Neural crest cell (in vitro differentiated cells): ENCODE measurements around the gene SAXO2. TPM values are rescaled to one million over a fixed set of nuclear protein-coding genes. Genes with fewer than 3 reads are reported as not detected.

Experiments used
- DNase-seq: peaks from one replicate; pipeline ENCODE4 v3.0.0; 2021; ENCODE audit warnings: low read depth, mixed read lengths, low spot score
- H3K27ac Mint-ChIP-seq: one replicate; pipeline ENCODE4 v1.8.0; 2021; ENCODE audit warnings: mild to moderate bottlenecking, mixed read lengths; ENCODE audit not compliant: unreplicated experiment
- H3K27me3 Mint-ChIP-seq: 2 replicates; pipeline ENCODE4 v1.8.0; 2021; ENCODE audit warnings: low read depth, mild to moderate bottlenecking, mixed read lengths
- H3K36me3 Mint-ChIP-seq: 2 replicates; pipeline ENCODE4 v1.8.0; 2021; ENCODE audit warnings: low read depth, mild to moderate bottlenecking, mixed read lengths
- H3K4me1 Mint-ChIP-seq: 2 replicates; pipeline ENCODE4 v1.8.0; 2021; ENCODE audit warnings: mixed read lengths
- H3K4me3 Mint-ChIP-seq: one replicate; pipeline ENCODE4 v1.8.0; 2021; ENCODE audit warnings: mild to moderate bottlenecking, mixed read lengths
- H3K9me3 Mint-ChIP-seq: 2 replicates; pipeline ENCODE4 v1.8.0; 2021; ENCODE audit warnings: mixed read lengths
- total RNA-seq: library from RNA; stranded (reverse); gene quantifications from 2 replicates; pipeline ENCODE4 v1.2.1, GENCODE V29; 2021
- TF ChIP-seq, protein P1 (sequence below): fragments of 200-600 bp; sonication (generic); conservative IDR thresholded peaks from 2 replicates; pipeline ENCODE4 v1.5.0; 2021; ENCODE audit warnings: antibody characterized with exemption, mild to moderate bottlenecking

Gene SAXO2
- total RNA-seq, 1 donor from 2014 or later: 3.9 TPM

DNA sequence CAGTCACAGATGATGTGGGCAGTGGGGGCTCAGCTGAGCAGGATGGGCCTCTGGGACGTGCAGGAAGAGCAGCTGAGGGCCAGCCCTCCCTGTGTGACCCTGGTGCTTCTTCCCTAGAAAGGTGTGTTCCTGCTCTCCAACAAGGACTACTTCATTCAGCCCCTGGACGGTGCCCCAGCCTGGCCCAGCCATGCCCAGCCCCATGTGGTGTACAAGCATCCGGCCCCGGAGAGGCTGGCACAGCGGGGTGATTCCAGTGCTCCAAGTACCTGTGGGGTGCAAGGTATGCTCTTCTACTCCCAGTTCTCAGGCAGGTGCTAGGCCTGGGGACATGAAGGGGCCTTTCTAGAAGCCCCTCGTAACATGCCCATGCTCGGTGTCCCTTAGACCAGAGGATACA is 38.3 kb downstream of the SAXO2 start:
- Mint-ChIP-seq H3K9me3 (no peaks in the 10 kb centered on the region), H3K36me3 (no peaks in the 10 kb centered on the region), H3K27me3 (no peaks in the 10 kb centered on the region), H3K4me3 (no peak overlapping the region), H3K27ac (no peak overlapping the region), H3K4me1 (peaks cover 6% of the 10 kb centered on the region)
- DNase-seq: no peak
- TF ChIP-seq, protein P1, sequence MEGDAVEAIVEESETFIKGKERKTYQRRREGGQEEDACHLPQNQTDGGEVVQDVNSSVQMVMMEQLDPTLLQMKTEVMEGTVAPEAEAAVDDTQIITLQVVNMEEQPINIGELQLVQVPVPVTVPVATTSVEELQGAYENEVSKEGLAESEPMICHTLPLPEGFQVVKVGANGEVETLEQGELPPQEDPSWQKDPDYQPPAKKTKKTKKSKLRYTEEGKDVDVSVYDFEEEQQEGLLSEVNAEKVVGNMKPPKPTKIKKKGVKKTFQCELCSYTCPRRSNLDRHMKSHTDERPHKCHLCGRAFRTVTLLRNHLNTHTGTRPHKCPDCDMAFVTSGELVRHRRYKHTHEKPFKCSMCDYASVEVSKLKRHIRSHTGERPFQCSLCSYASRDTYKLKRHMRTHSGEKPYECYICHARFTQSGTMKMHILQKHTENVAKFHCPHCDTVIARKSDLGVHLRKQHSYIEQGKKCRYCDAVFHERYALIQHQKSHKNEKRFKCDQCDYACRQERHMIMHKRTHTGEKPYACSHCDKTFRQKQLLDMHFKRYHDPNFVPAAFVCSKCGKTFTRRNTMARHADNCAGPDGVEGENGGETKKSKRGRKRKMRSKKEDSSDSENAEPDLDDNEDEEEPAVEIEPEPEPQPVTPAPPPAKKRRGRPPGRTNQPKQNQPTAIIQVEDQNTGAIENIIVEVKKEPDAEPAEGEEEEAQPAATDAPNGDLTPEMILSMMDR: no peak

DNA sequence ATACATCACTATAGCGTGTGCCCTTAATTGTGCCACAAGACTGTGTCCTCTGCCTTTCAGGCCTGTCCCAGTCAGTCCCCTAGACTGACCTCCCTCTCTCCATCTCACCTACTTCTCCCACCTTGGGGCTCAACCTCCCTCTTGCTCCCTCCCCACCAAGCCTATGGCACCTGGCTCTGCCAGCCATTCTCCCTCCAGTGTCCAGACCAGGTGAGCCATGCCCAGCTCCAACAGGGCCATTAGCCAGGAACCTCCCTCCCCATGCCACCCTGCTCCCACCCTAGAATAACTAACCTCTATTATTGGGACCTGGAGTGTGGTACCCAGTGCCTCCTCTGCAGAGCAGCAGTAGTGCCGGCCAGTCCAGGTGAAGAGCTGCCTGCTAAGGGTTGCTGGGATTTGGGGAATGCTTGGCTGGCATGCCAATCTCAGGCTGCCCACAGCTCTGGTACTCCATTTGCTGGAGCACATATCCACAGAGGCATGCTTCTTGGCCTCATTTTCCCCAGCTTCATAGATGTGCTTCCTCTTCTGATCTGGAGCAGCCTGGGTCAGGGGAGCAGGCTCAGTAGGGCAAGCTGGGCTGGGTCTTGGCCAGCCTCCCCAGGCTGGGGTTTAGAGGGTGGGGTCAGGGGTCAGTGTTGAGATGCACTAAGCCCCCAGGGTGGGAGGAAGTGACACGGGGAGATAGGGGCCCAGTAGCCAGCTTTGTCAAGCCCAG is 38.8 kb downstream of the SAXO2 start:
- TF ChIP-seq, protein P1: no peak
- DNase-seq: no peak
- no peak overlapping the region for H3K27ac Mint-ChIP-seq
- H3K4me1 Mint-ChIP-seq: peaks cover 6% of the 10 kb centered on the region
- no peaks in the 10 kb centered on the region for H3K9me3 Mint-ChIP-seq
- H3K4me3 Mint-ChIP-seq: no peak overlapping the region
- no peaks in the 10 kb centered on the region for H3K27me3 Mint-ChIP-seq
- H3K36me3 Mint-ChIP-seq: no peaks in the 10 kb centered on the region

DNA sequence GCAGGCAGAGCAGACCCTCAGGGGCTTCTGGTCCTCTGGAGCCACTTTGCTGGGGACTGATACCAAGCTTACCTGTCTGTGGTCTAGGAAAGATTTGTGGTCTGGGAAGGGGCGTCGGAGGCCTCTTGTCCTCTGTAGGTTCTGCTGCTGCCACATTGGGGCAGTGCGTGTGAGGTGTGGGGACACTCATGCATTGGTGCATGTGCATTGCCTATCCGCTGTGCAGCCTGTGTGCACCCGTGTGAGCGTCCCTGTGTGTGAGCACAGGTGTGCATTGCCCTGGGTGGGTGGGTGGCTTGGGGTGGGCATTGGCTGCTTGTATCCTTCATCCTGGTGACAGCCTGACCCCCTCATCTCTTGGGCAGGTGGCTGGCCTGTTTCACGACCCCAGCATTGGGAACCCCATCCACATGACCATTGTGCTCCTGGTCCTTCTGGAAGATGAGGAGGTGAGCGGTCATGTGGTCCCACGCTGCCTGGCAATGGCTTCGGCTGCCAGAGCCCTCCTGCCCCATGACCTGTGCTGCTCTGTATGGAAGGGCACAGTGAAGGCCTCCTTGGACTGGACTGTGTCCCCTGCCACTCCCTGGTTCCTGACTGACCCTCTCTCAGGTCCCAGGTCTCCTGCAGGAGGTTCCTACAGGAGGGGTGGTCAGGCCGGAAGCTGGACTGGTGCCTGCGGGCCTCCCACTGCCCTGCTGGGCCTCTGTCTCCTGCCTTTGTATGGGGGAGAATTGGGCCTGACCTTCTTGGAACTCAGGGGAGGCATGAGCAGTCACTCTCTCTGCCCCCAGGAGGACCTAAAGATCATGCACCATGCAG is 41.5 kb downstream of the SAXO2 start:
- DNase-seq: no peak
- no peaks in the 10 kb centered on the region for H3K9me3 Mint-ChIP-seq
- H3K4me1 Mint-ChIP-seq: peaks cover 6% of the 10 kb centered on the region
- no peaks in the 10 kb centered on the region for H3K27me3 Mint-ChIP-seq
- H3K27ac Mint-ChIP-seq: no peak overlapping the region
- no peak overlapping the region for H3K4me3 Mint-ChIP-seq
- TF ChIP-seq, protein P1: no peak
- no peaks in the 10 kb centered on the region for H3K36me3 Mint-ChIP-seq

DNA sequence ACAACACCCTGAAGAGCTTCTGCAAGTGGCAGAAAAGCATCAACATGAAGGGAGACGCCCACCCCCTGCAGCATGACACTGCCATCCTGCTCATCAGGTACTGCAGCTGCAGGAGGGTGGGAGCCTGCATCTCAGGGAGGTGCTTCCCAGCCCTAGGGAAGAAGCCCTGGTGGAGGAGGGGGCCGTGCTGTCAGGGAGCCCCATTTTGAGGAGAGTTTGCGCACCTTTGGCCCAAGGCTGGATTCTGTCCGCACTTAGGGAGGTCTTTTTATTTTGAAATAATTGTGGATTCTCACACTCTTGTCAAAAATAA is 42.1 kb downstream of the SAXO2 start:
- H3K4me1 Mint-ChIP-seq: peaks cover 6% of the 10 kb centered on the region
- H3K36me3 Mint-ChIP-seq: no peaks in the 10 kb centered on the region
- H3K4me3 Mint-ChIP-seq: no peak overlapping the region
- no peaks in the 10 kb centered on the region for H3K9me3 Mint-ChIP-seq
- no peaks in the 10 kb centered on the region for H3K27me3 Mint-ChIP-seq
- TF ChIP-seq, protein P1: no peak
- H3K27ac Mint-ChIP-seq: no peak overlapping the region
- DNase-seq: no peak

DNA sequence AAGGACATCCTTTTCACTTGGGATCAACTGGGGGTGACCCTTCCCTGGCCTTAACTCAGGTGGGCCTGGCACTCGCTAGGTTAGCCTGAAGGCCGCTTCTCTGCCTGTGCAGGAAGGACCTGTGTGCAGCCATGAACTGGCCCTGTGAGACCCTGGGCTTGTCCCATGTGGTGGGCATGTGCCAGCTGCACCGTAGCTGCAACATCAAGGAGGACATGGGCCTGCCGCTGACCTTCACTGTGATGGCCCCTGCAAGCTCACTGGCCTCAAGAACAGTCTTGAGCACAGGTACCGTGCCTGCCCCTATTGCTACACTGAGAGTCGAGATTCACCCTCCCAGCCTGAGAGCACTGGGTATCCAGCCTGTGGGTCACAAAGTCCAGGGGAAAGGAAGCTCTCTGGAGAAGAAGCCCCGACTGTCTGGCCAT is 43.0 kb downstream of the SAXO2 start:
- no peak for DNase-seq
- peaks cover 4% of the 10 kb centered on the region for H3K27me3 Mint-ChIP-seq
- no peak overlapping the region for H3K4me3 Mint-ChIP-seq
- H3K4me1 Mint-ChIP-seq: peaks cover 6% of the 10 kb centered on the region
- no peak overlapping the region for H3K27ac Mint-ChIP-seq
- peaks cover 3% of the 10 kb centered on the region for H3K9me3 Mint-ChIP-seq
- TF ChIP-seq, protein P1: no peak
- H3K36me3 Mint-ChIP-seq: no peaks in the 10 kb centered on the region
